Activated T-helper 1 cell treated with anti-CD3 and anti-CD28 coated beads, Interleukin-12 subunit alpha, Interleukin-12 subunit beta, Interleukin-2, Interleukin-4 antibody, amounts not matched to agents 30 ng/mL and 10 ng/mL and 1 ng/mL, durations not matched to agents 14 hours and 24 hours and 36 hours (primary cell): ENCODE data around the gene CCDC167. TPM values are rescaled to one million over a fixed set of nuclear protein-coding genes. Genes with fewer than 3 reads are reported as not detected.
A peak's percentile ranks its signal among the peaks of the same experiment; 100 is the strongest.

ENCODE experiments used
- DNase-seq: peaks from one replicate; pipeline ENCODE4 v3.0.0; 2021; ENCODE audit warnings: low spot score
- H3K27ac Mint-ChIP-seq: one replicate; pipeline ENCODE4 v1.8.0; 2021; ENCODE audit warnings: mild to moderate bottlenecking, mixed read lengths
- H3K27me3 Mint-ChIP-seq: one replicate; pipeline ENCODE4 v1.8.0; 2022; ENCODE audit warnings: mild to moderate bottlenecking, moderate library complexity, mixed read lengths; ENCODE audit not compliant: insufficient read depth
- H3K36me3 Mint-ChIP-seq: one replicate; pipeline ENCODE4 v1.8.0; 2021; ENCODE audit warnings: low read depth, mixed read lengths
- H3K4me1 Mint-ChIP-seq: one replicate; pipeline ENCODE4 v1.8.0; 2021; ENCODE audit warnings: low read depth, mixed read lengths
- H3K4me3 Mint-ChIP-seq: one replicate; pipeline ENCODE4 v1.8.0; 2021; ENCODE audit warnings: mild to moderate bottlenecking, moderate library complexity, mixed read lengths
- H3K9me3 Mint-ChIP-seq: one replicate; pipeline ENCODE4 v1.8.0; 2021; ENCODE audit warnings: mixed read lengths
- intact Hi-C: fragments of 100-400 bp; cut with micrococcal nuclease; formaldehyde crosslinking; loops from one replicate; pipeline ENCODE4 v1.15.1; 2024
- total RNA-seq: library from RNA; stranded (reverse); gene quantifications from 2 replicates; pipeline ENCODE4 v1.2.3, GENCODE V29; 2022

CCDC167 gene
- total RNA-seq, 1 donor from 2014 or later: 66.6 TPM

DNA sequence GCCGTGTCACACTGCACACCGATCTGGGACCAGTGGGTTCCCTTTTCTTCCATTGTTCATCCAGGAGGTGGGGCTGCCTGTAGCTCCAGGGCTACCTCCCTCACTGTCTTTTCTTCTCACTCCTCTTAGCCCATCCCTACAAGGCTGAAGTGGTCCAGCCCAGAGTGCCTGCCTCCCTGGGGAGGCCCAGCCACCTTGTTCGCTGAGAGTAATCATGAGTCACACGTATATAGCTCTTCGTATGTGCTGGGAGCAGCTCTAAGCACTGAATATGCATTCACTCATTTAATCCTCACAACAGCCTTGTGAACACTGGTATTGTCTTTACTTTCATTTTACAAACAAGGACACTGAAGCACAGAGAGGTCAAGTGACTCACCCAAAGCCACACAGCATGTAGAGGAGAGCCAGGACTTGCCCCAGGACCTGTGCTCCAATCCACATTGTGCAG lies 14.7 kb upstream of the CCDC167 start:
- Mint-ChIP-seq H3K9me3 (no peaks in the 10 kb centered on the region), H3K27ac (peak overlapping the region; percentile 92), H3K36me3 (no peaks in the 10 kb centered on the region), H3K4me1 (peaks cover 57% of the 10 kb centered on the region), H3K4me3 (peak overlapping the region; percentile 67), H3K27me3 (peaks cover 9% of the 10 kb centered on the region)
- DNase-seq: no peak
- intact Hi-C loops: loop anchor here (1.0 kb wide), 1 partner anchor 81 kb away; the partner anchor contains the start of gene CMTR1

- no peak overlapping the region for H3K4me3 Mint-ChIP-seq
- peaks cover 53% of the 10 kb centered on the region for H3K4me1 Mint-ChIP-seq
- DNase-seq: no peak
- no peaks in the 10 kb centered on the region for H3K36me3 Mint-ChIP-seq
- peaks cover 9% of the 10 kb centered on the region for H3K27me3 Mint-ChIP-seq
- intact Hi-C loops: no loop called here
- no peak overlapping the region for H3K27ac Mint-ChIP-seq
- no peaks in the 10 kb centered on the region for H3K9me3 Mint-ChIP-seq
Observed at GRCh38 chr6:37513576-37513975, 13.9 kb upstream of the CCDC167 start.

DNA sequence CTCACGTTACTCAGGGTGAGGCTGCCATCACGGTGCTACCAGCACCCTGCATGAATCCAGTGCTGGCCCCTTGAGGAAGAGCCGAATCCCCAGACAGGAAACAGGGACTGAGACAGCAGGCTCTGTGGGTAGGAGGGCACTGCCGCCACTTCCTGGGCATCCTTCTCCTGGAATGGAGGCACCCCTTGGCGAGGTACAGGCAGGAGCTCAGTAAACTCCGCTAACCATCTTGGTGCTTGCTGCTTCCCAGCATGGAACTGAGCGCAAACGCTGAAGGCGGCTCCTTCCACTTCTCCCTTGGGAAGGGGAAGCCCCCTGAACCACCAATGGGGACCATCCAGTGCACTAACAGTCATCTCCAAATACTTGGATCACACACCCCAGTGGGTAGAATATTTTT lies 13.5 kb upstream of the CCDC167 start:
- no peak overlapping the region for H3K27ac Mint-ChIP-seq
- H3K4me3 Mint-ChIP-seq: no peak overlapping the region
- no peak for DNase-seq
- H3K9me3 Mint-ChIP-seq: no peaks in the 10 kb centered on the region
- peaks cover 2% of the 10 kb centered on the region for H3K36me3 Mint-ChIP-seq
- peaks cover 53% of the 10 kb centered on the region for H3K4me1 Mint-ChIP-seq
- intact Hi-C loops: no loop called here
- peaks cover 5% of the 10 kb centered on the region for H3K27me3 Mint-ChIP-seq

DNA sequence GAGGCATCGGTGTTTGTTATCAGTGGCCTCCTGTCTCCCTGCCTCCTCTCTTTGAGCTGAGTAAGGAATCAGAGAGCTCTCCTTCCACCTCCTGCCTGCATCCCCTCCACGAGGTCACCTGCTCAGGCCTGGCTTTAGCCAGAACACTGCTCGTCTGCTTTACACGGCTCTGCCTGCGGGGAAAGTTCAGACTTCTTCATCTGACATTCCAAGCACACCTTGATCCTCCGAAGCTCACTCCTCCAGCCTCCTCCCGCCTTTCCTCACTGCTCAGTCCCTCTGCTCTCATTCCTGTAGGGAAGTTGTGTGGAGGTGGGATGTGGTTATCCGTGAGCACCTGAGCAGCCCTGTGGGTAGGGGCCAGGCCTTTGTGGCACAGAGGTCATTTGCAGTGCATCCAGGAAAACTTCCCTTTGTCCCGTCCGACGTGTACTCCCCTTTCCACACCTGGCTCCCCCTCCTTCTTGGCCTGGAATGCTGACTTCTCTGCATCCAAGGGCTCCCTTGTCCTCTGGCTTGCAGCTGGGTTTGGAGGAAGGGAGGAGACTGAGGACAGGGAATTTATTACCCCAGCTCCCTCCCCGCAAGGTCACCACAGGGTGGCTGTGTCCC lies 12.8 kb upstream of the CCDC167 start:
- Mint-ChIP-seq H3K36me3 (peaks cover 2% of the 10 kb centered on the region), H3K9me3 (no peaks in the 10 kb centered on the region), H3K4me1 (peaks cover 50% of the 10 kb centered on the region), H3K27ac (no peak overlapping the region), H3K27me3 (peaks cover 5% of the 10 kb centered on the region), H3K4me3 (no peak overlapping the region)
- DNase-seq: no peak
- intact Hi-C loops: no loop called here

- Mint-ChIP-seq H3K4me3 (no peak overlapping the region), H3K9me3 (no peaks in the 10 kb centered on the region), H3K27me3 (peaks cover 5% of the 10 kb centered on the region), H3K4me1 (peaks cover 44% of the 10 kb centered on the region), H3K27ac (no peak overlapping the region), H3K36me3 (peaks cover 2% of the 10 kb centered on the region)
- no peak for DNase-seq
- intact Hi-C loops: no loop called here
Observed at GRCh38 chr6:37511910-37512399, 12.3 kb upstream of the CCDC167 start.

DNA sequence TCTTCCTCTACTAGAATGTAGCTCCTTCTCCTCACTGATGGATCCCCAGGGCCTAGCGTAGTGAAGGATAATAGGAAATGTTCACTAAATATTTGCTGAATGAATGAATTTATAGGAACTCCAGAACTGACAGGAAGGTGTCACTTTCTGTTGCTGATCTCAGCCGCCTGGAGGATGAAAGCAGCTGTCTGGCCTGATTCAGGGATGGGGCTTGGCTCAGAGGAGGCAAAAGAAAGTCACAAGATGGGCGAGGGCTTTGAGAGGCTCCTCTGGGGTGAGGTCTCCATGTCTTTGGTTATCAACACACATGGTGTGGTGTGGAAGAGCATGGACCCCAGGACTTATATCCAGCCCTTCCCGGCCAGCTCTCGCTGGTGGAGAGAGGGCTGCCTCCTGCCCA lies 11.5 kb upstream of the CCDC167 start:
- intact Hi-C loops: no loop called here
- DNase-seq: no peak
- H3K4me1 Mint-ChIP-seq: peaks cover 37% of the 10 kb centered on the region
- no peaks in the 10 kb centered on the region for H3K9me3 Mint-ChIP-seq
- peaks cover 5% of the 10 kb centered on the region for H3K27me3 Mint-ChIP-seq
- peaks cover 2% of the 10 kb centered on the region for H3K36me3 Mint-ChIP-seq
- H3K4me3 Mint-ChIP-seq: no peak overlapping the region
- no peak overlapping the region for H3K27ac Mint-ChIP-seq

DNA sequence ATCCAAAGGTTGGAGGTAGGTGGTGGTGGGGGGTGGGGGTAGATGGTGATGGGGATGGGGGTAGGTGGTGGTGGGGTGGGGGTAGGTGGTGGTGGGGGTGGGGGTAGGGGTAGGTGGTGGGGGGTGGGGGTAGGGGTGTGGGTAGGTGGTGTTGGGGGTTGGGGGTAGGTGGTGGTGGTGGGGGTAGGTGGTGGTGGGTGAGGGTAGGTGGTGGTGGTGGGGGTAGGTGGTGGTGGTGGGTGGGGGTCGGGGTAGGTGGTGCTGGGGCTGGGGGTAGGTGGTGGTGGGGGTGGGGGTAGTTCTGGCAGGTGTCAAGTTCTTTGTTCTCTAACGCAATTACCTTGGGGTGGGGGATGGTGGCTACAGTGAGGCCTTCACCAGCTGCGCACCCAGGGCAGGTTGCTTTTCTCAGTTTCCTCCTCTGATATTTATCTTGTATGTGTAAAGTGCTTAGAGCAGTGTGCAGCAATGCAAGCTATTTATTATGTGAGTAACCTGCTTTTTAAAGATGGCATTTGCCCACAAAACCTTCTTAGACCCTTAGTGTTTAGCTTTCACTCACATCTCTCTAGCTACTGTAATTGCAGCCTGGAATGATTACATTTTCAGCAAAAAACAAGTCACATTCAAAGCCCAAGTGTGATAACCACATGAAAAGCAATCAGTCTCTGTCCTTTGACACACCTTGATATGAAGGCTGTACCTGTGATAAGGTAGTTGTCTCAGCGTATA lies 8.2 kb upstream of the CCDC167 start:
- H3K9me3 Mint-ChIP-seq: no peaks in the 10 kb centered on the region
- peaks cover 3% of the 10 kb centered on the region for H3K27me3 Mint-ChIP-seq
- no peak overlapping the region for H3K4me3 Mint-ChIP-seq
- H3K27ac Mint-ChIP-seq: no peak overlapping the region
- peaks cover 2% of the 10 kb centered on the region for H3K36me3 Mint-ChIP-seq
- intact Hi-C loops: loop anchor here (1.0 kb wide), 1 partner anchor 8 kb away; no protein-coding TSS in a partner anchor
- no peak for DNase-seq
- peaks cover 27% of the 10 kb centered on the region for H3K4me1 Mint-ChIP-seq

DNA sequence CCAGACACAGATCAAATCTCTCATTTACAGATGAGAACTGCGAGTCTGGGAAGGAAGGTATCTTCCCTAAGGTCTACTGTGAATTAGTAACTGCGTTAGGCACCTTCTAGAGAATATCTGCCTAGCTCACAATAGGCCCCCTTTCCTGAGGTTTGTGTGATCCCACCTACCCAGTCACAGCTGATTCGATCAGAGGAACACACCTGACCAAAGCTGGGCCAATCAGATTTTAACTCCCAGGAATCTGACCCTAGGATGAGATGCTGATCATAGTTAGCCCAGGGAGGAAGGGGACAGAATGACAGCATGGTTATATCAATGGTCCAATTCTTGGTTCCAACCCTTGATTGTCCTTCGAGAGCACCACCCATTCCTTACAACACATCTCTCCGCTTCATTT lies 7.4 kb upstream of the CCDC167 start:
- intact Hi-C loops: no loop called here
- Mint-ChIP-seq H3K9me3 (no peaks in the 10 kb centered on the region), H3K4me3 (no peak overlapping the region), H3K27ac (no peak overlapping the region), H3K4me1 (peaks cover 35% of the 10 kb centered on the region), H3K27me3 (peaks cover 3% of the 10 kb centered on the region), H3K36me3 (peaks cover 3% of the 10 kb centered on the region)
- no peak for DNase-seq

- peaks cover 2% of the 10 kb centered on the region for H3K27me3 Mint-ChIP-seq
- peaks cover 40% of the 10 kb centered on the region for H3K4me1 Mint-ChIP-seq
- no peak for DNase-seq
- H3K36me3 Mint-ChIP-seq: peaks cover 6% of the 10 kb centered on the region
- no peak overlapping the region for H3K4me3 Mint-ChIP-seq
- no peak overlapping the region for H3K27ac Mint-ChIP-seq
- intact Hi-C loops: no loop called here
- H3K9me3 Mint-ChIP-seq: no peaks in the 10 kb centered on the region
Observed at GRCh38 chr6:37506479-37506878, 6.8 kb upstream of the CCDC167 start.

DNA sequence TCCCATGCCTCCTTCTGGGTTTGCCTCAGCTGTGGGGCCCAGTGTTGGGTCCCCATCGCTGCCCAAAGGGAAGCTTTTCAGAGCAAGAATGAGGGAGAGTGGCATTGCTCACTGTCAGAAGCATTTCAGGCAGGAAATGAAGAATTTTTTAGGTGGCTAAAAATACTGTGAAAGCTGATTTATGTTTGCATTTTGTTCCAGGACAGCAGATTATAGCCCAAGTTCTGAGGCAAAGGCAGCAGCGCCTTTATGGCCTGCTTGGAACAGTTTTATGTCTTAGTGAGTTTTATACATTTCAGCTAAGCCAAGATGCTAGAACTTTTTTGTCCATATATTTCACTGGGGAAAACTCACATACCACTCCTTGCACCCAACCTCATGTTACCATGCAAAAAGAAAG lies 4.3 kb upstream of the CCDC167 start:
- peaks cover 56% of the 10 kb centered on the region for H3K4me1 Mint-ChIP-seq
- no peak for DNase-seq
- peaks cover 9% of the 10 kb centered on the region for H3K36me3 Mint-ChIP-seq
- no peaks in the 10 kb centered on the region for H3K9me3 Mint-ChIP-seq
- peaks cover 2% of the 10 kb centered on the region for H3K27me3 Mint-ChIP-seq
- no peak overlapping the region for H3K4me3 Mint-ChIP-seq
- intact Hi-C loops: no loop called here
- no peak overlapping the region for H3K27ac Mint-ChIP-seq

GRCh38 chr6:37503309-37503965 lies 3.7 kb upstream of the CCDC167 start:
- intact Hi-C loops: no loop called here
- DNase-seq: no peak
- no peaks in the 10 kb centered on the region for H3K9me3 Mint-ChIP-seq
- peak overlapping the region; percentile 43 for H3K27ac Mint-ChIP-seq
- peaks cover 2% of the 10 kb centered on the region for H3K27me3 Mint-ChIP-seq
- H3K4me3 Mint-ChIP-seq: no peak overlapping the region
- H3K4me1 Mint-ChIP-seq: peaks cover 59% of the 10 kb centered on the region
- H3K36me3 Mint-ChIP-seq: peaks cover 9% of the 10 kb centered on the region

DNA sequence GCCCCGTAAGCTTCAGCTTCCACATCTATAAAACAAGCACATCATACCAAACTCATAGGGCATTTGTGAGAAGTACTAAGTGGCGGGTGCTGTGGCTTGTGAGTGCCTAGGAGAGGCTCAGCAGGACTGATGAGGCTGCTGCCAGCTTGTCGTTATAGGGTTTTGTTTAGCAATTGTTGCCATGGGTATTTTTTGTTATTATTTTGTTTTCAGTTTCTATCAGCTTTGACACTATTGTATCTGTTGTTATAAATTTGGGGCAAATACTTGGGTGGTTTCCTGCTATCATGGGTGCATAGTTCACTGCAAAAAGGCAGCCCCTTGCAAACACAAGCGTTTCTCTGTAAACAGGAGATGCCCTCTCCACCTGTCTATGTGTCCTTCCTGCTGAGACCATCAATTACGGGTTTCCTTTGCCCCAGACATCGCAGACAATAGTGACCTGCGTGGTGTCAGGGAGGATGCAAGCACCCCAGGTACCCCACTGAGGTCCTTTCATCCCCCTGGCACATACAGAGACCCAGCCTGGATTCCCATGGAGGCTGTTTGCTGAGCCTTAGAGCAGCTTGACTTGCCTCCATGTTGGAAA lies 3.1 kb upstream of the CCDC167 start:
- intact Hi-C loops: no loop called here
- peaks cover 7% of the 10 kb centered on the region for H3K36me3 Mint-ChIP-seq
- H3K4me1 Mint-ChIP-seq: peaks cover 59% of the 10 kb centered on the region
- H3K27ac Mint-ChIP-seq: peak overlapping the region; percentile 90
- no peak overlapping the region for H3K4me3 Mint-ChIP-seq
- peak; percentile 9 for DNase-seq
- H3K9me3 Mint-ChIP-seq: no peaks in the 10 kb centered on the region
- peaks cover 2% of the 10 kb centered on the region for H3K27me3 Mint-ChIP-seq
